Esophagus (tissue), 2 donors: ENCODE measurements around the gene SLC44A1. TPM values are rescaled to one million over a fixed set of nuclear protein-coding genes. Genes with fewer than 3 reads are reported as not detected.

Source experiments
- H3K27ac ChIP-seq, 2 donors: one replicate each; pipeline ENCODE4 v1.5.1; 2013; ENCODE audit warnings: low read depth in 2 of 2, mild to moderate bottlenecking in 2 of 2, inconsistent platforms in 1 of 2, low read length in 1 of 2, moderate library complexity in 1 of 2
- H3K27me3 ChIP-seq, 2 donors: one replicate each; pipeline ENCODE4 v1.6.1; 2013; ENCODE audit warnings: low read length in 2 of 2, control low read depth in 1 of 2, mild to moderate bottlenecking in 1 of 2; ENCODE audit not compliant: insufficient read depth in 2 of 2, control insufficient read depth in 1 of 2
- H3K36me3 ChIP-seq, 2 donors: one replicate each; pipeline ENCODE4 v1.6.1; 2013; ENCODE audit warnings: low read length in 1 of 2; ENCODE audit not compliant: control insufficient read depth in 2 of 2, insufficient read depth in 2 of 2
- H3K4me1 ChIP-seq, 2 donors: one replicate each; pipeline ENCODE4 v1.6.1; 2013; ENCODE audit warnings: low read length in 1 of 2; ENCODE audit not compliant: control insufficient read depth in 2 of 2, insufficient read depth in 2 of 2
- H3K4me3 ChIP-seq, 2 donors: one replicate each; pipeline ENCODE4 v1.5.1; 2013; ENCODE audit warnings: low read length in 2 of 2, mild to moderate bottlenecking in 2 of 2, low read depth in 1 of 2, moderate library complexity in 1 of 2
- H3K9me3 ChIP-seq, 2 donors: one replicate each; pipeline ENCODE4 v1.6.1; 2013; ENCODE audit warnings: mild to moderate bottlenecking in 2 of 2, low read depth in 1 of 2, low read length in 1 of 2, moderate library complexity in 1 of 2; ENCODE audit not compliant: control insufficient read depth in 2 of 2, insufficient read depth in 1 of 2
- WGBS, 2 donors: extraction: QIAGEN DNeasy Blood & Tissue Kit; methylation state at CpG; one replicate each; pipeline ENCODE4 v1.1.7; 2013; 5-methylcytosine and 5-hydroxymethylcytosine counted together
- polyA plus RNA-seq, 2 donors: library from polyadenylated mRNA; stranded (reverse); fragments of 200-250 nt; gene quantifications; one replicate each; pipeline ENCODE4 v1.2.3, GENCODE V29; 2013
- donor health status: healthy with polysubstance abuse.
- donor health status: Bipolar disorder and iron deficiency.

The SLC44A1 gene
- polyA plus RNA-seq, 2 donors = 8.2 to 9.6 TPM

DNA sequence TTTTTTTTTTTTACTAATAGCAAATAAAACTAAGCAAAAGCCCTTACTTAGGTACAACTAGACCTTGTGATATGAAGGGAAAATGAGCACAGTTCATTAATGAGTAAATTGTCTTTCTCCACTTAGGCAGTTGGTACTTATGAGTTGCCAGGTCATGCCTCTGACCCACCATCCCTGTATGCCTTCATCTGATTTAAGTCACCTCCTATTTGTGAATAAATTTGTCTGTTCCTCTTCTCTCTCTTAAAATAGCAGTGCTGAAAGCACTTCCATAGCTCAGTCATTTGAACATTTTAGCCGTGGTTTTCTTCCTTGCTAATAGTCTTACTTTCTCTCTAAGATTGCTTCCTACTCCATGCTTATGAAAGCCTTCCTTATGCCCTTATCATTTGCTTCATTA is 61.4 kb downstream of the SLC44A1 start:
- 85 to 88% methylated on average over 1 of the region's 1 CpG for WGBS, 2 donors
- Histone ChIP-seq H3K9me3 (no peaks in the 10 kb centered on the region), H3K4me1 (no peaks in the 10 kb centered on the region), H3K4me3 (no peak overlapping the region), H3K27me3 (no peaks in the 10 kb centered on the region), H3K27ac (no peak overlapping the region), H3K36me3 (peaks cover 0 to 3% of the 10 kb centered on the region in 2 donors)

- no peak overlapping the region for H3K27ac ChIP-seq
- no peak overlapping the region for H3K4me3 ChIP-seq
- H3K9me3 ChIP-seq = no peaks in the 10 kb centered on the region
- no peaks in the 10 kb centered on the region for H3K4me1 ChIP-seq
- WGBS, 2 donors = 87 to 90% methylated on average over 5 of the region's 5 CpGs
- H3K36me3 ChIP-seq = peaks cover 0 to 3% of the 10 kb centered on the region in 2 donors
- no peaks in the 10 kb centered on the region for H3K27me3 ChIP-seq
These were observed 62.1 kb downstream of the SLC44A1 start for GRCh38 chr9:105306351-105307140.

GRCh38 chr9:105307591-105308130 is 63.2 kb downstream of the SLC44A1 start:
- no peaks in the 10 kb centered on the region for H3K4me1 ChIP-seq
- peaks cover 0 to 3% of the 10 kb centered on the region in 2 donors for H3K36me3 ChIP-seq
- H3K4me3 ChIP-seq = no peak overlapping the region
- no peaks in the 10 kb centered on the region for H3K9me3 ChIP-seq
- WGBS, 2 donors = 98 to 100% methylated on average over 2 of the region's 2 CpGs
- H3K27me3 ChIP-seq = no peaks in the 10 kb centered on the region
- H3K27ac ChIP-seq = no peak overlapping the region

DNA sequence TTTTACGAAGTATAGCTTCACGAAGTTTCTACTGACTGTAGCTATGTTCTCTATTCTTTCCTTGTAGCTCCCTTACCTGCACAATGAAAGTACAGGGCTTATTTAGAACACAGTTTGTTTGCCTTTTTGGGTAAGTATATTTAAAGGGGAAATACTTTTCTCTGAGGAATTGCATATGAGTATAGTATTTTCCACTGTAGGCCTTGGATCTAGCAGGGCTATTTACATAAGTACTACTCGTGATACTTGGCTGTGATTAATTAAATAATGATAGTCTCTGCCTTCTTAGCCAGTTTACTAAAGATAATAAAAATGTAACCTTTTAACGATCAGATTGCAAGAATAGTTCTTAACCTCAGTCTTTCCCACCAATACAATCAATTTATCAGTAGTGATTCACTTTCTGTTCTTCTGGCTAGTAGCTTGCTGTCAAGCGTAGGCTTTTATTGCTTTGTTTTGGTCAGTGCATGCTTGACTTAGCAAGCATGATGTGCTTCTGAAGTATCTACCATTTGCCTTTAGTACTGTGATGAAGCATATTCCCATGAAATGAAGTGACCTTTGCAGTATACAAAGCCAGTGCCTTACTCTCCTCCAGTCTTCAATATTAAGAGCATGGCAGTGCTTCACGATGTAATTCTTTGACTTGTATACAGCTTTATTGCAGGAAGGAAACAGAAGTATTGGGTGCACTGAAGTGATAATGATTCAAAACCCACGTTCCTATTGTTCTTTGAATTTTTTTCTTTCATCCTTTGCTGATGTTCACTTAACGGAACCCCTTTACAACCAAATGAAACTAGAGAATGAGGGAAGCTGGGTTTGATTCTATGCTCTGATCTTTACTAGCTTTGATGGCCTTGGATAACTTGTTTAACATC is 64.2 kb downstream of the SLC44A1 start:
- H3K9me3 ChIP-seq = no peaks in the 10 kb centered on the region
- 70 to 78% methylated on average over 8 of the region's 8 CpGs for WGBS, 2 donors
- H3K36me3 ChIP-seq = no peaks in the 10 kb centered on the region
- no peak overlapping the region for H3K27ac ChIP-seq
- no peak overlapping the region for H3K4me3 ChIP-seq
- H3K27me3 ChIP-seq = no peaks in the 10 kb centered on the region
- no peaks in the 10 kb centered on the region for H3K4me1 ChIP-seq

- no peaks in the 10 kb centered on the region for H3K36me3 ChIP-seq
- no peak overlapping the region for H3K27ac ChIP-seq
These were observed 65.1 kb downstream of the SLC44A1 start for GRCh38 chr9:105309531-105309931.

GRCh38 chr9:105311306-105311705 is 66.9 kb downstream of the SLC44A1 start:
- 92 to 96% methylated on average over 2 of the region's 2 CpGs for WGBS, 2 donors
- Histone ChIP-seq H3K4me1 (no peaks in the 10 kb centered on the region), H3K27me3 (no peaks in the 10 kb centered on the region), H3K27ac (no peak overlapping the region), H3K9me3 (no peaks in the 10 kb centered on the region), H3K36me3 (no peaks in the 10 kb centered on the region), H3K4me3 (no peak overlapping the region)

More at GRCh38 chr9:105309531-105309931, 65.1 kb downstream of the SLC44A1 start:
- Histone ChIP-seq H3K4me3 (no peak overlapping the region), H3K9me3 (no peaks in the 10 kb centered on the region), H3K27me3 (no peaks in the 10 kb centered on the region), H3K4me1 (no peaks in the 10 kb centered on the region)
- 81 to 86% methylated on average over 3 of the region's 3 CpGs for WGBS, 2 donors

DNA sequence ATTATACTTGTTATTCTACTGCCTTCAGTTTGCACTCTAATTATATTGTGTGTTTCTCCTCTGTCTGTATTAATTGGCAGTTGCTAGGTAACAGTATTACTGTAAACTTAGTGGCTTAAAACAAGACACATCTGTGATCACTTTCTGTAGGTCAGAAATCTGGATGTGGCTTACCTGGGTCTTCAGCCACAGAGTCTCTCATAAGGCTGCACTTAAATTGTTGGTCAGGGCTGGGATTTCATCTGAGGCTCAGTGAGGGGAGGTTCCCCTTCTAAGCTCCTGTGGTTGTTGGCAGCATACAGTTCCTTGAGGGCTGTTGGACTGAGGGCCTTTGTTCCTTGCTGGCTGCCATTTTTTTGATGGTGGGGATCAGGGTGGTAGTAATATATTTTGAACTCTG is 68.8 kb downstream of the SLC44A1 start:
- no peak overlapping the region for H3K4me3 ChIP-seq
- H3K27me3 ChIP-seq = no peaks in the 10 kb centered on the region
- no peaks in the 10 kb centered on the region for H3K36me3 ChIP-seq
- H3K9me3 ChIP-seq = no peaks in the 10 kb centered on the region
- no peak overlapping the region for H3K27ac ChIP-seq
- H3K4me1 ChIP-seq = no peaks in the 10 kb centered on the region

- H3K27me3 ChIP-seq = no peaks in the 10 kb centered on the region
- WGBS, 2 donors = 96 to 97% methylated on average over 2 of the region's 2 CpGs
- no peaks in the 10 kb centered on the region for H3K4me1 ChIP-seq
- H3K4me3 ChIP-seq = no peak overlapping the region
- H3K9me3 ChIP-seq = no peaks in the 10 kb centered on the region
- H3K27ac ChIP-seq = no peak overlapping the region
- H3K36me3 ChIP-seq = no peaks in the 10 kb centered on the region
These were observed 72.3 kb downstream of the SLC44A1 start for GRCh38 chr9:105316703-105317102.

DNA sequence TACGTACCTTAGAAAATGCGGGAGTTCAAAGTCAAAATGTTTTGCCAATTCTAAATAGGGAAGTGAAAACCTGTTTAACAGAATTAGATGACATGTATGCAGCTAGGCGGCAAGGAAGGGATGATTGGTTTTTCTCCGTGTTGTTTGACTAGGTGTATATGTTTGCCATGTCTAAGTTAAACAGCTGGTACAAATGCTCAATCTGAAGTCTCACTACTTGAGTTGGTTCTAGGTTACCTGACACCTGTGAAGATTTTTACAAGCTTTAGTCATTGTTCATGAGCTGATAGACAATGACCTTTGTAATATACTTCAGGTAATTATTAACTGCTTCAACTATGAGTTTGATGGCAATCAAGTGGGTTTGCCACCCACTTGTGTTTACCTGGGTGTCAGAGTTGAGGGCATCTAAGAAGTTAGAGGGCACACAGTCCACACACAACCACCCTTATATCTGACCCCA is 74.3 kb downstream of the SLC44A1 start:
- no peaks in the 10 kb centered on the region for H3K4me1 ChIP-seq
- no peak overlapping the region for H3K27ac ChIP-seq
- H3K4me3 ChIP-seq = no peak overlapping the region
- WGBS, 2 donors = 75 to 78% methylated on average over 4 of the region's 4 CpGs
- no peaks in the 10 kb centered on the region for H3K27me3 ChIP-seq
- no peaks in the 10 kb centered on the region for H3K9me3 ChIP-seq
- H3K36me3 ChIP-seq = no peaks in the 10 kb centered on the region
